Fibroblast of lung (primary cell): ENCODE results near the gene SLC4A2.

Experiments used
- CTCF ChIP-seq, 2 donors: IDR thresholded peaks in 1 of 2; conservative IDR thresholded peaks in 1 of 2; 1 replicate in 1 of 2; 2 replicates in 1 of 2; pipeline ENCODE4 v1.5.1; 2011 to 2012; ENCODE audit warnings: low read length in 2 of 2, control low read depth in 1 of 2, inconsistent platforms in 1 of 2, low read depth in 1 of 2, mild to moderate bottlenecking in 1 of 2
- EZH2 ChIP-seq: IDR thresholded peaks from 2 replicates; pipeline ENCODE4 v1.5.1; 2012; ENCODE audit warnings: low read length, control low read depth, mild to moderate bottlenecking; ENCODE audit errors: missing control alignments

DNA sequence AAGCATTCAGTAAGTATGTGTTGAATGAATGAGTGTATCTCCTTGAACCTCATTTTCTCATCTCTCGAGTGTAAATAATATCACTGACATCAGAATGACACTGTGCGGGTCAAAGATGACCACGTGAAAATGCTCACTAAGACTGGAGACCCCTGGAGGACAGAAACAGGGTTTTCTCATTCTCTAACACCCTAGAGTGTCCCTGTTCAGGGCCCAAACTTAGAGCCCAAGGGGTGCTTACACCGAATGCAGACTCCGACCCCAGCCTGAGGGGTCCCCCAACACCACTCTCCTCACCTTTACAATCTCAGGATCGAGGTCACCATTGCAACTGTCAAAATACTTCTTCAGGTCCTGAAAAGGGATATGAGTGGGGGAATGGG, 3.1 kb upstream of the SLC4A2 start:
- no peak for TF ChIP-seq CTCF (conservative IDR thresholded peaks at IDR 0.05 in 1 of 2, IDR thresholded peaks at IDR 0.05 in 1 of 2; ENCODE audit: low read depth in 1 of 2, low read length in 2 of 2)
- TF ChIP-seq EZH2 = no peak
